ENCODE measurements around the gene ANO2.

Gene ANO2

DNA sequence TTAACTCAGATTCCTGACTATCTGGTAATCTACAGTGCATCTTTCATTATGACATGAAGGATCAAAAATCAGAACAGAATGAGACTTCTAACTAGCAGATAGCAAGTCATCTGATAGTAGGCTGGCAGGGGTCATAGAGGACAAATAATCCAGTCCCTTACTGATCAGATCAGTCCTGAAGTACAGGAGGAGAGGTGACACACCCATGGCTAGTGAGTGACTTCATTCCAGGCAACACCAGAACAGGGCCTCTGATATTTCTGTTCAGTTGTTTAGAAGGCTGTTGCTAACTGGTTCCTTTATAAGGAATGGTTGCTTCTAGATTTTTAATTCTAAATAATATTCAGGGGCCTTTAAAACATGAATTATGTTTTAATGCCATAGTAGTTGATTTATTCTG lies 291.0 kb downstream of the ANO2 start:
- DNase-seq = no peak

- peak; percentile 30 for DNase-seq
Measured at GRCh38 chr12:5650829-5651461, 294.1 kb downstream of the ANO2 start.

GRCh38 chr12:5650281-5650680 lies 294.8 kb downstream of the ANO2 start:
- no peak for DNase-seq

- peak; percentile 39 for DNase-seq
Measured at GRCh38 chr12:5648692-5649359, 296.2 kb downstream of the ANO2 start.

DNA sequence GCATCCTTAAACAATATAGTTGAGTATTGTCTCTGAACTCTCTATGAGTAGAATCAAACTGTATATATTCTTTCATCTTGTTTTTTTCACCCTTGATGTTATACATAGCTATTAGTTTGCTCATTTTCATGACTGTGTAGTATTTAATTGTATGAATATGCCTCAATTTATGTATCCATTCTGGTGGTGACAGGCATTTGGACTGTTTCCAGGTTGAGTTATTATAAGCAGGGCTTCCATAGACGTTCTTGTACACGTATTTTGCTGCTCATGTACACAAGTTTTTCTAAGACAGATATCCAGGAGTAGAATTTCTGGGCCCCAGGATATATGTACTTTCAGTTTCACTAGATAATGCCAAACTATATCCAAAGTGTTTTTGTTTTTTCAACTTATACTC lies 301.8 kb downstream of the ANO2 start:
- DNase-seq = no peak

DNA sequence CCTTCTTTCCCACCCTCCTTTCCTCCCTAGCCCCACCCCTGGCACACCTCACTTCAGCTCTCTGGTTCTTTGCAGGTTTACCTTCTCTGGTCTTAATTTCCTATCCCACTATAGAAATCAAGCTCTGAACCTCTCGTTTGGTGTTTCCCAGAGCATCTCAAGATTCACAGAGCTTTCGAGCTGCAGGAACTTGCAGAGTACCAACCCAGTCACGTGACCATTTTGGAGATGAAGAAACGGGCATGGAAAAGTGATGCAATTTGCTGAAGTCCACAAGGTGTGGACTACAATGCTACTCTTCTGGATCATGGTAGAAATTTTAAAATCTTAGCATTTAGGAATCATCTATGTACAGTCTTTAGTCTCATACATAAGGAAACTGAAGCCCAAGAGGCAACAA lies 307.4 kb downstream of the ANO2 start:
- no peak for DNase-seq

DNA sequence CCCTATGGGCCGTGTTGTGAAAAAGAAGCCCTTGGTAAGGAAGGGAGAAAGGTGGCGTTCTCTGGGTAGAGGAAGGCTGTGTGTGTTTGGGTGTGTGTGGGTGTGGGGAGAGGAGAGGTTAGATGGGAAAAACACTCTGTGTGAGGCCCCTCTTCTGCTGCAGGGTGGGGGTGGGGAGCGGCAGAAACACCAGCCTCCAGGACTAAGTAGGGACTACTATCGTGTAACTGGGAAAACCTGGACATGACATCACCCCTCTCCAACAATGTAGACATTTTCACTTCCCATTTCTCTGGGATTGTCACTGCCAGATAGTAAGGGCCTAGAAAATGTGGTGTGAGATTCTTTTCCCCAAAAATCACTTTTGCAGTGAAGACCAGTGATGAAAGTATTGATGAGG lies 308.2 kb downstream of the ANO2 start:
- no peak for DNase-seq

DNA sequence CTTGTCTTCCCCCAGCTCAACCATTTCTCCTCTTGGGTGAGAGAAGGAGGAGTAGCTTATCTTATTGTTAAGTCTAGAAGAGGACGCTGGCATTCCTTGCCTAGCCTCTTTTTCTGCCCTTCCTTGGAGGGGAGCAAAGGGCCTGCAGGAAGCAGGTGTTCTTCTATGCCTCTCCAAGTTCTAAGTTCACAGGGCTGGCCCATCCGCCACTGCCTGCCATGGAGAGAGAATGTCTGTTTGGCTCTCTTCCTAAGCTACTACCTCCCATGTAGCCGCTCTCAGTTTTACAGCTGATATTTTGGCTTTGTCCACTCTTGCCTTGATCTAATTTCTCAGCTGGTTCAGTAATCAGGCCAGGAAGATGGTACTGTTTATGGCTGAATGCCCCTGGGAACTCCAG lies 312.0 kb downstream of the ANO2 start:
- no peak for DNase-seq

DNA sequence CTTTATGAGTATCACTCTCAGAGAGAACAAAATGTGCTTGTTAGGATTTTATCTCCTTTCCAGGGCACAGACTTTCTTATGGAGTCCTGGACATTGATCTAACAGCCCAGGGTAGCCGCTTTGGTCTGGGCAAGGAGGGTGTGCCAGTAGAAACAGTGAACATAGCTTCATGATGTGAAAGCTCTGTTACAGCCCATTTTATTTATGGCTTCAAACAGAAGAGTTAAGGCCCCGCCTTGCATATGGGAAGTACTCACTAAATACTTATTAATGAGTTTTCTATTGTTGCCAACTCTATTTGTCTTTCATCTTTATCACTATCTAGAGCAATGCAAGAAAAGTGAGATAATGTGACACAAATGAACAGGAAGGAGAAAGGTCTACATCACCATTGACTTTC lies 312.6 kb downstream of the ANO2 start:
- no peak for DNase-seq

DNA sequence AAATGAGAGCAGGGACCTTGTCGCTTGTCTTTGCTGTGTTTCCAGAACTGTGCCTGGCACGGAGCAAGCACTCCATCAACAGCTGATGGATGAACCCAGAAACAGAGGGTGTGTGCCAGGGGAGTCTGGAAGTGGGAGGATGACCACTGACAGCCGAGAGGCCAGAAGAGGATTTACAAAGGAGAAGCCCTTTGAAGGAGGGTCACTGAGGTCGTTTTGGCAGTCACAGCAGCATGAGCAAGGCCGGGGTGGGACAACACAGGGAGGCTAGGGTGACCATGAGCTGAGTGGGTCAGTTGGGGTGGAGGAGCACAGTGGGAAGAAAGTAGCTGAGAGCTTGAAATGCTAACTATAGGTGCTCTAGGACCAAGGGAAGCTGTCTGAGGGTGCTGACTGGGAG lies 313.6 kb downstream of the ANO2 start:
- DNase-seq = no peak

- no peak for DNase-seq
Measured at GRCh38 chr12:5630726-5631125, 314.3 kb downstream of the ANO2 start.

GRCh38 chr12:5628501-5628900 lies 316.6 kb downstream of the ANO2 start:
- DNase-seq = no peak

DNA sequence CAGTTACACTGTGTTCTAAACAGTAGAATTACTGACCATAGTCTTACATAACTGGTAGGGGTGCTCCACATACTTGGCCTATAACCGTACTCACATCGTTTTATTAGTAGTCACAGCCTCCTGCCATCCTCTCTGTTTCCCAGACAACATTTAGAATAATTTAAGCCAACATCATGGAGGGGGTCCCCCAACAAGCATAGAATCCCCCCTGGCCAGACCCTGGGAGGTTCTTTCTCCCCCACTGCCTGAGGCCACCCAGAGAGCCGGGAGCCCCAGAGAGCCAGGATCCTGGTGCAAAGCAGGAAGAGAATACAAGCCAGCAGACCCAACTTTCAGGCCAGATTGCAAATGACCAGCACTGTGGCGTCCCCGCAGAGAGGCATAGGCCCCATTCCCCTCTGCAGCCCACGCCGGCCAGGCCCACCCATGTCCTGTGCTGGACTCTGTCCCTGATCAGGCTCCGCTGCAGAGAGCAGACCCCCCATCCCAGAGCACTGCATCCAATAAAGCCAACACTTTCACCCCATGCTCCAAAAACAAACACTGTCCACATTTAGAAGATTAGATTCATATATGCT lies 317.9 kb downstream of the ANO2 start:
- DNase-seq = no peak

- no peak for DNase-seq
Measured at GRCh38 chr12:5626151-5626550, 318.9 kb downstream of the ANO2 start.

- DNase-seq = no peak
Measured at GRCh38 chr12:5624486-5625272, 320.4 kb downstream of the ANO2 start.

GRCh38 chr12:5623411-5623810 lies 321.6 kb downstream of the ANO2 start:
- no peak for DNase-seq

- no peak for DNase-seq
Measured at GRCh38 chr12:5622280-5622679, 322.8 kb downstream of the ANO2 start.

DNA sequence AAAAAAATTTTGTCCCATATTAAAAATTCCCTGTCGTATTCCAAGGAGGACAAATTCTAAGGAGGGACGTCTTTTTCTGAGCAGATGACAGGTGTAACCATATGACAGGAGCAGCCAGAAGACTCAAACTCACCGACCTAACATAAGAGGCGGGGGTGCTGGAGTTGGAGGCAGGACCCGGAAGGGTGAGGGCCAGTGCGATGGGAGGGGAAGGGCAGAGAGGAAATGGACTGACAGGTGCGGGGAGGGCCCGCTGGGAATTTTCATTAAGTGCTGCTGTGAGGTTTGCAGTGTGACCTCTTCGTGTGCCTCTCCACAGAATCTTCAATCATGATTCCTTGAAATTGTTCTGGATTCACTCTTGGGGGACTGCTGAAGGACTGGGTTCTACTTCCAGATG lies 323.7 kb downstream of the ANO2 start:
- DNase-seq = no peak

DNA sequence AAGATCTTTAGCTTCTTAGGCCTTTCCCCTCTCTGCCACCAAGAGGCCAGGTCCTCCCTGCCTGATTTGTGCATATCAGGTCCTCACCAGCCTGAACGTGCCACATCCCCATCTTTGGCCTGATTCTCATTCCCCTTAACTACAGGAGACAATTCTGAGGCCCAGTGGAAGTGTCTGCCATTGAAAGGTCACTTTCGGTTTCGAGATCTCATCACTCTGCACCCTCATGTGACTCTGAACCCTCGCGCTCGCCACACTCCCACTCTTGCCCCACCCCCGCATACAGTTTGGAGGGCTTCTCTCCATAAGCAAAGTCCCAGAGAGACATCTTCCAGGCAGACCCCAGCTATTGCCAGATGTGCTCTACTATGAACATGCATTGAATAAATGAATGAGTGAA lies 324.2 kb downstream of the ANO2 start:
- DNase-seq = no peak

- DNase-seq = no peak
Measured at GRCh38 chr12:5619628-5620027, 325.4 kb downstream of the ANO2 start.

DNA sequence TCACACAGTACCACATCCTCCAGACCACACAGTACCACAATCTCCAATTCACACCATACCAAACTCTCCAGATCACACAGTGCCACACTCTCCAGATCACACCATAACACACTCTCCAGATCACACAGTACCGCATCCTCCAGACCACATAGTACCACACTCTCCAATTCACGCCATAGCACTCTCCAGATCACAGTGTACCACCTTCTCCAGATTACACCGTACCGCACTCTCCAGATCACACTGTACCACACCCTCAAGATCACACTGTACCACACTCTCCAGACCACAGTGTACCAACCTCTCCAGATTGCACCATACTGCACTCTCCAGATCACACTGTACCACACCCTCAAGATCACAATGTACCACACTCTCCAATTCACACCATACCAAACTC lies 328.2 kb downstream of the ANO2 start:
- no peak for DNase-seq

DNA sequence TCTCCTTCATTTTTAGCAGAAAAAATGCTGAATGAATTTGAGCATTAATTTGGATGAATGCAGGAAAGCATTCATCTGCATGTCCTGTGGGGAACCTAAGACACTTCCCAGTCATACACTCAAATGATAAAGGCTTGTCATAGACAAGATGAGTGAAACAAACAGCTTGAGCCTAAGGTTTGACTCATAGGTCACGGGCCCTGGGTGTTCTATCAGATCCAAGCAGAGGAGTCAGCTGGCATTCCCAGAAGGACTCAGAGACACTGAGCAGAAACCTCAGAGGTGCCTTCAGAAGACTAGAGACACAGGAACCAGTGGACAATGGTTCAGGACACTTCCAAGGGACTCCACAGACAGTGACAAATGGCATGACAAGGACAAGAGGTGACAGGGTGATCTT lies 329.3 kb downstream of the ANO2 start:
- DNase-seq = no peak

- DNase-seq = no peak
Measured at GRCh38 chr12:5614256-5614655, 330.8 kb downstream of the ANO2 start.

Data from NCI-H774 (cell line).